ENCODE results near the gene RNU6-9. TPM values are rescaled to one million over a fixed set of nuclear protein-coding genes. Genes with fewer than 3 reads are reported as not detected.

Gene RNU6-9
- total RNA-seq, 1 donor from 2014 or later, result not detected

DNA sequence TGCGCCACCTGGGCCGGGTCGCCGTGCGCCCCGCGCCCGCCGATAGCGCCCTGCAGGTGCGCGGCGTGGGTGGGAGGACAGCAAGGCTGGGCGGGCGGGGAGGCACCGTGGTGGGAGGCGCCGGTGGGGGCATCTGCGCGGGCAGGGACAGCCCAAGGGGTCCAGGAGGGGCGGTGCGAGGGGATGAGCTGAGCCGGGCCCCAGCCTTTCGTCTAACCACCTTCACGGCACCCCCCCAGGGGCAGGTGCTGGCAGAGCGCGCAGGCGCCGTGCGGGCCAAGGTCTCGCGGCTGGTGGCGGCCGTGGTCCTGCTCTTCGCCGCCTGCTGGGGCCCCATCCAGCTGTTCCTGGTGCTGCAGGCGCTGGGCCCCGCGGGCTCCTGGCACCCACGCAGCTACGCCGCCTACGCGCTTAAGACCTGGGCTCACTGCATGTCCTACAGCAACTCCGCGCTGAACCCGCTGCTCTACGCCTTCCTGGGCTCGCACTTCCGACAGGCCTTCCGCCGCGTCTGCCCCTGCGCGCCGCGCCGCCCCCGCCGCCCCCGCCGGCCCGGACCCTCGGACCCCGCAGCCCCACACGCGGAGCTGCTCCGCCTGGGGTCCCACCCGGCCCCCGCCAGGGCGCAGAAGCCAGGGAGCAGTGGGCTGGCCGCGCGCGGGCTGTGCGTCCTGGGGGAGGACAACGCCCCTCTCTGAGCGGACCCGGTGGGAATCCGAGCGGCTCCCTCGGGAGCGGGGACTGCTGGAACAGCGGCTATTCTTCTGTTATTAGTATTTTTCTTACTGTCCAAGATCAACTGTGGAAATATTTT, 27.0 kb downstream of the RNU6-9 start:
- intact Hi-C loops (cut with DNase I), result loop anchor here (5.0 kb wide), 2 partner anchors 62 to 148 kb away; partner anchors contain the start of gene WDR18

DNA sequence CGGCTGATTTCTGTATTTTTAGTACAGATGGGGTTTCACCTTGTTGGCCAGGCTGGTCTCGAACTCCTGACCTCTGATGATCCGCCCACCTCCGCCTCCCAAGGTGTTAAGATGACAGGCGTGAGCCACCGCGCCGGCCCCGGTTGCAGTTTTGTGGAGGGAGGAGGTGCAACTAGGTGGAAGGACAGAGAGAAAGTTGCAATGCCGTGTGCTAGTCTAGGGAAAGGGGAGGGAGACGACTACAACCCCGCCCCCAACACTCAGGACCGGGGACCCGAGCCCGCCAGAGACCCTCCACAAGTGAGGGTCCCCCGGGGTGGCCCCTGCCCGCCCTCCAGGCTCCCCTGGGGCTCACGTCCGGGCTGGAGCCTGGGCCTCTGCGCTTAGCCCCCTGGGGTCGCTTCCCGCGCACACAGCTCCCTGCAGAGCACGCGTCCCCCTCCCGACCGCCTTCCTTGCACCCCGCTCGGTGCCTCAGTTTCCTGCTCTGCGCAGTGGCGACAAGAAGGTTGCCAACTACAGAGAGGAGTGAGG, 31.3 kb downstream of the RNU6-9 start:
- TF ChIP-seq CTCF (IDR thresholded peaks at IDR 0.05), result no peak
- H3K27me3 ChIP-seq, result peaks cover 18% of the 10 kb centered on the region
- H3K4me1 ChIP-seq, result peaks cover 10% of the 10 kb centered on the region
- no peak for ATAC-seq
- peak overlapping the region; percentile 91 for H3K4me3 ChIP-seq
- intact Hi-C loops (cut with DNase I), result loop anchor here (5.0 kb wide), 2 partner anchors 58 to 152 kb away; partner anchors contain the start of gene WDR18
- DNase-seq, result peak; percentile 67
- H3K27ac ChIP-seq, result no peak overlapping the region
- H3K9me3 ChIP-seq, result no peaks in the 10 kb centered on the region
- peaks cover 1% of the 10 kb centered on the region for H3K36me3 ChIP-seq

More for the DNA sequence above, 27.0 kb downstream of the RNU6-9 start:
- H3K27me3 ChIP-seq, result peaks cover 56% of the 10 kb centered on the region
- no peak overlapping the region for H3K27ac ChIP-seq
- TF ChIP-seq CTCF (IDR thresholded peaks at IDR 0.05), result no peak
- no peaks in the 10 kb centered on the region for H3K9me3 ChIP-seq
- peak overlapping the region; percentile 26 for H3K4me3 ChIP-seq
- peak; percentile 3 for ATAC-seq
- no peaks in the 10 kb centered on the region for H3K36me3 ChIP-seq
- peaks cover 29% of the 10 kb centered on the region for H3K4me1 ChIP-seq
- DNase-seq, result peak; percentile 70

GRCh38 chr19:925087-925525, 31.8 kb downstream of the RNU6-9 start:
- DNase-seq (peak; percentile 72), ATAC-seq (peak; percentile 51)
- intact Hi-C loops (cut with DNase I), result no loop called here
- peak overlapping the region; percentile 91 for H3K4me3 ChIP-seq
- peaks cover 8% of the 10 kb centered on the region for H3K4me1 ChIP-seq
- no peaks in the 10 kb centered on the region for H3K9me3 ChIP-seq
- H3K36me3 ChIP-seq, result peaks cover 6% of the 10 kb centered on the region
- peak overlapping the region; percentile 92 for H3K27ac ChIP-seq
- peaks cover 13% of the 10 kb centered on the region for H3K27me3 ChIP-seq
- no peak for TF ChIP-seq CTCF (IDR thresholded peaks at IDR 0.05)

GRCh38 chr19:925526-926322, 32.4 kb downstream of the RNU6-9 start, which contains the start of gene ARID3A:
TSS of gene ARID3A (plus strand) at chr19:926035. CDS start at chr19:929529, 3,494 bp downstream.
- TF ChIP-seq CTCF (IDR thresholded peaks at IDR 0.05), result no peak
- ATAC-seq (peak; percentile 78), DNase-seq (peak; percentile 92)
- intact Hi-C loops (cut with DNase I), result no loop called here
- Histone ChIP-seq H3K4me1 (peaks cover 8% of the 10 kb centered on the region), H3K9me3 (no peaks in the 10 kb centered on the region), H3K27me3 (peaks cover 7% of the 10 kb centered on the region), H3K27ac (peak within 1 kb of the TSS; percentile 92), H3K4me3 (peak within 1 kb of the TSS; percentile 91), H3K36me3 (peaks cover 8% of the 10 kb centered on the region)

GRCh38 chr19:926323-926588, 33.0 kb downstream of the RNU6-9 start:
- peaks cover 8% of the 10 kb centered on the region for H3K4me1 ChIP-seq
- intact Hi-C loops (cut with DNase I), result no loop called here
- peak overlapping the region; percentile 77 for H3K27ac ChIP-seq
- ATAC-seq, result no peak
- no peak for TF ChIP-seq CTCF (IDR thresholded peaks at IDR 0.05)
- peaks cover 8% of the 10 kb centered on the region for H3K36me3 ChIP-seq
- peak overlapping the region; percentile 91 for H3K4me3 ChIP-seq
- no peaks in the 10 kb centered on the region for H3K9me3 ChIP-seq
- DNase-seq, result peak; percentile 65
- peaks cover 1% of the 10 kb centered on the region for H3K27me3 ChIP-seq
